Central memory CD8-positive, alpha-beta T cell (primary cell): ENCODE data around the gene SOX5.
"Not testable (repeated sequence)": the region's sequence is repeated elsewhere in the genome, so short reads cannot be mapped to it uniquely, and the experiment has no call there.

ENCODE experiments used
- ATAC-seq: fragments of 150-1000 bp; cut with Tn5 transposase; replicated peaks from 2 replicates; pipeline ENCODE4 v1.10.0; 2022; ENCODE audit warnings: mild to moderate bottlenecking, moderate FRiP score, moderate number of reproducible peaks; ENCODE audit not compliant: poor library complexity, severe bottlenecking; ENCODE audit errors: extremely low read depth
- DNase-seq, 2 donors: peaks; one replicate each; pipeline ENCODE4 v3.0.0; 2021; ENCODE audit warnings: low spot score in 2 of 2
- H3K27ac Mint-ChIP-seq: one replicate; pipeline ENCODE4 v1.8.0; 2022; ENCODE audit warnings: low read depth, mild to moderate bottlenecking, moderate library complexity, mixed read lengths
- H3K27me3 Mint-ChIP-seq: one replicate; pipeline ENCODE4 v1.8.0; 2022; ENCODE audit warnings: mixed read lengths
- H3K36me3 Mint-ChIP-seq: one replicate; pipeline ENCODE4 v1.8.0; 2022; ENCODE audit warnings: mild to moderate bottlenecking, moderate library complexity, mixed read lengths; ENCODE audit not compliant: insufficient read depth
- H3K4me1 Mint-ChIP-seq: one replicate; pipeline ENCODE4 v1.8.0; 2022; ENCODE audit warnings: mixed read lengths
- H3K4me3 Mint-ChIP-seq: one replicate; pipeline ENCODE4 v1.8.0; 2022; ENCODE audit warnings: mild to moderate bottlenecking, moderate library complexity, mixed read lengths
- H3K9me3 Mint-ChIP-seq: one replicate; pipeline ENCODE4 v1.8.0; 2022; ENCODE audit warnings: mixed read lengths

Gene SOX5

GRCh38 chr12:23722655-23723054, 226.8 kb downstream of the SOX5 start:
- H3K9me3 Mint-ChIP-seq, result peaks cover 16% of the 10 kb centered on the region
- DNase-seq (no peak), ATAC-seq (no peak)
- no peak overlapping the region for H3K4me3 Mint-ChIP-seq
- H3K36me3 Mint-ChIP-seq, result no peaks in the 10 kb centered on the region
- no peaks in the 10 kb centered on the region for H3K4me1 Mint-ChIP-seq
- H3K27ac Mint-ChIP-seq, result no peak overlapping the region
- H3K27me3 Mint-ChIP-seq, result no peaks in the 10 kb centered on the region

GRCh38 chr12:23721268-23721667, 228.2 kb downstream of the SOX5 start:
- Mint-ChIP-seq H3K27ac (no peak overlapping the region), H3K36me3 (no peaks in the 10 kb centered on the region), H3K4me1 (no peaks in the 10 kb centered on the region), H3K4me3 (no peak overlapping the region), H3K9me3 (peaks cover 16% of the 10 kb centered on the region), H3K27me3 (no peaks in the 10 kb centered on the region)
- no peak for DNase-seq
- ATAC-seq, result no peak

- Mint-ChIP-seq H3K27ac (no peak overlapping the region), H3K36me3 (no peaks in the 10 kb centered on the region), H3K4me1 (no peaks in the 10 kb centered on the region), H3K4me3 (no peak overlapping the region), H3K27me3 (no peaks in the 10 kb centered on the region), H3K9me3 (peaks cover 10% of the 10 kb centered on the region)
- no peak for ATAC-seq
- DNase-seq, result no peak
These were observed 230.0 kb downstream of the SOX5 start for GRCh38 chr12:23719493-23719892.

GRCh38 chr12:23710361-23710760, 239.1 kb downstream of the SOX5 start:
- not testable (repeated sequence) for H3K27me3 Mint-ChIP-seq, ATAC-seq, DNase-seq, H3K4me1 Mint-ChIP-seq, H3K9me3 Mint-ChIP-seq, H3K4me3 Mint-ChIP-seq, H3K36me3 Mint-ChIP-seq, H3K27ac Mint-ChIP-seq

GRCh38 chr12:23708185-23708837, 241.2 kb downstream of the SOX5 start:
- Mint-ChIP-seq H3K4me1 (no peaks in the 10 kb centered on the region), H3K27me3 (no peaks in the 10 kb centered on the region), H3K4me3 (no peak overlapping the region), H3K9me3 (peaks cover 5% of the 10 kb centered on the region), H3K36me3 (no peaks in the 10 kb centered on the region), H3K27ac (no peak overlapping the region)
- no peak for ATAC-seq
- DNase-seq, result no peak

GRCh38 chr12:23707270-23707669, 242.2 kb downstream of the SOX5 start:
- Mint-ChIP-seq H3K27ac (no peak overlapping the region), H3K4me3 (no peak overlapping the region), H3K9me3 (peaks cover 5% of the 10 kb centered on the region), H3K36me3 (no peaks in the 10 kb centered on the region), H3K27me3 (no peaks in the 10 kb centered on the region), H3K4me1 (no peaks in the 10 kb centered on the region)
- no peak for ATAC-seq
- no peak for DNase-seq

GRCh38 chr12:23704992-23705943, 244.2 kb downstream of the SOX5 start:
- ATAC-seq (no peak), DNase-seq (no peak)
- H3K27me3 Mint-ChIP-seq, result no peaks in the 10 kb centered on the region
- no peak overlapping the region for H3K27ac Mint-ChIP-seq
- no peaks in the 10 kb centered on the region for H3K36me3 Mint-ChIP-seq
- H3K9me3 Mint-ChIP-seq, result peaks cover 5% of the 10 kb centered on the region
- H3K4me1 Mint-ChIP-seq, result no peaks in the 10 kb centered on the region
- no peak overlapping the region for H3K4me3 Mint-ChIP-seq

- Mint-ChIP-seq H3K9me3 (peaks cover 16% of the 10 kb centered on the region), H3K27ac (no peak overlapping the region), H3K4me1 (no peaks in the 10 kb centered on the region), H3K36me3 (peaks cover 2% of the 10 kb centered on the region), H3K27me3 (no peaks in the 10 kb centered on the region), H3K4me3 (no peak overlapping the region)
- DNase-seq (no peak), ATAC-seq (no peak)
These were observed 246.4 kb downstream of the SOX5 start for GRCh38 chr12:23703051-23703450.

- Mint-ChIP-seq H3K9me3 (peaks cover 17% of the 10 kb centered on the region), H3K4me3 (no peak overlapping the region), H3K27ac (no peak overlapping the region), H3K4me1 (no peaks in the 10 kb centered on the region), H3K27me3 (no peaks in the 10 kb centered on the region), H3K36me3 (peaks cover 2% of the 10 kb centered on the region)
- DNase-seq (no peak), ATAC-seq (no peak)
These were observed 250.4 kb downstream of the SOX5 start for GRCh38 chr12:23699031-23699430.

- Mint-ChIP-seq H3K4me3 (no peak overlapping the region), H3K36me3 (peaks cover 2% of the 10 kb centered on the region), H3K27ac (no peak overlapping the region), H3K9me3 (peaks cover 24% of the 10 kb centered on the region), H3K4me1 (no peaks in the 10 kb centered on the region), H3K27me3 (no peaks in the 10 kb centered on the region)
- ATAC-seq (no peak), DNase-seq (no peak)
These were observed 254.6 kb downstream of the SOX5 start for GRCh38 chr12:23694920-23695319.

- Mint-ChIP-seq H3K4me3 (no peak overlapping the region), H3K9me3 (peaks cover 27% of the 10 kb centered on the region), H3K4me1 (no peaks in the 10 kb centered on the region), H3K27ac (no peak overlapping the region), H3K36me3 (peaks cover 2% of the 10 kb centered on the region), H3K27me3 (no peaks in the 10 kb centered on the region)
- ATAC-seq (no peak), DNase-seq (no peak)
These were observed 255.2 kb downstream of the SOX5 start for GRCh38 chr12:23694307-23694706.

- H3K27ac Mint-ChIP-seq, result no peak overlapping the region
- peaks cover 18% of the 10 kb centered on the region for H3K9me3 Mint-ChIP-seq
- H3K4me1 Mint-ChIP-seq, result no peaks in the 10 kb centered on the region
- no peak overlapping the region for H3K4me3 Mint-ChIP-seq
- ATAC-seq (no peak), DNase-seq (no peak)
- no peaks in the 10 kb centered on the region for H3K36me3 Mint-ChIP-seq
- H3K27me3 Mint-ChIP-seq, result no peaks in the 10 kb centered on the region
These were observed 261.5 kb downstream of the SOX5 start for GRCh38 chr12:23687947-23688346.

- DNase-seq, result no peak
- H3K4me3 Mint-ChIP-seq, result no peak overlapping the region
- no peak overlapping the region for H3K27ac Mint-ChIP-seq
- peaks cover 18% of the 10 kb centered on the region for H3K9me3 Mint-ChIP-seq
- H3K27me3 Mint-ChIP-seq, result no peaks in the 10 kb centered on the region
- ATAC-seq, result no peak
- no peaks in the 10 kb centered on the region for H3K36me3 Mint-ChIP-seq
- no peaks in the 10 kb centered on the region for H3K4me1 Mint-ChIP-seq
These were observed 263.4 kb downstream of the SOX5 start for GRCh38 chr12:23686095-23686494.
